B cell (primary cell): Measurements from ENCODE around the gene ASAP3. TPM values are rescaled to one million over a fixed set of nuclear protein-coding genes. Genes with fewer than 3 reads are reported as not detected.

Experiments used
- ATAC-seq: fragments of 200-7000 bp; cut with Tn5 transposase; one replicate; pipeline ENCODE4 v1.10.0; 2021; ENCODE audit warnings: low read depth, mild to moderate bottlenecking, moderate number of reproducible peaks, moderate library complexity
- CTCF ChIA-PET: fragments of 350-600 bp; sonication (Branson Sonifier 250); formaldehyde crosslinking; loops from one replicate; lab custom pipeline; 2021; ENCODE audit warnings: antibody characterized with exemption, inconsistent platforms; lab: Charles Lee
- POLR2A ChIA-PET: fragments of 350-600 bp; sonication (Branson Sonifier 250); formaldehyde crosslinking; loops from one replicate; lab custom pipeline; 2021; ENCODE audit warnings: antibody characterized with exemption; lab: Charles Lee
- DNase-seq: peaks from one replicate; pipeline ENCODE4 v3.0.0; 2013
- H2AFZ ChIP-seq: 2 replicates; pipeline ENCODE4 v1.6.1; 2012; ENCODE audit warnings: mild to moderate bottlenecking, low read depth, low read length; ENCODE audit not compliant: insufficient read depth, poor library complexity, severe bottlenecking
- H3K27ac ChIP-seq, 2 donors: 1 replicate in 1 of 2; 2 replicates in 1 of 2; pipeline ENCODE4 v1.5.1; 2012 to 2013; ENCODE audit warnings: low read length in 2 of 2, mild to moderate bottlenecking in 2 of 2, moderate library complexity in 1 of 2
- H3K27me3 ChIP-seq, 4 experiments: fragments of 200-600 bp in 1 of 4; sonication (generic) in 1 of 4; replicated peaks in 1 of 4; 1 replicate in 2 of 4; 2 replicates in 2 of 4; pipeline versions ENCODE4 v1.6.1 to v1.7.0; 2013 to 2016; ENCODE audit warnings: low read length in 3 of 4, mild to moderate bottlenecking in 2 of 4, mixed read lengths in 1 of 4, moderate library complexity in 1 of 4; ENCODE audit not compliant: insufficient read depth in 4 of 4, control insufficient read depth in 3 of 4; ENCODE audit errors: control extremely low read depth in 1 of 4
- H3K36me3 ChIP-seq, 2 experiments: replicated peaks in 1 of 2; 1 replicate in 1 of 2; 2 replicates in 1 of 2; pipeline versions ENCODE4 v1.6.1 to v1.7.1; 2013; ENCODE audit warnings: low read length in 1 of 2; ENCODE audit not compliant: insufficient read depth in 2 of 2, control insufficient read depth in 1 of 2; ENCODE audit errors: control extremely low read depth in 1 of 2, extremely low read depth in 1 of 2
- H3K4me1 ChIP-seq, 2 donors: fragments of 200-600 bp in 1 of 2; sonication (generic) in 1 of 2; 1 replicate in 1 of 2; 2 replicates in 1 of 2; pipeline versions ENCODE4 v1.5.1 to v1.6.1; 2013 to 2017; ENCODE audit warnings: low read length in 2 of 2; ENCODE audit not compliant: control insufficient read depth in 2 of 2, insufficient read depth in 2 of 2
- H3K4me2 ChIP-seq: replicated peaks from 2 replicates; pipeline ENCODE3; 2012; ENCODE audit warnings: mild to moderate bottlenecking, low read depth, low read length; ENCODE audit not compliant: poor library complexity, severe bottlenecking
- H3K4me3 ChIP-seq, 5 experiments: fragments of 200-600 bp in 1 of 5; sonication (generic) in 1 of 5; 1 replicate in 3 of 5; 2 replicates in 2 of 5; pipeline versions ENCODE4 v1.5.1 to v1.7.0; 2011 to 2016; ENCODE audit warnings: low read length in 4 of 5, mild to moderate bottlenecking in 4 of 5, low read depth in 2 of 5, control low read depth in 1 of 5, moderate library complexity in 1 of 5; ENCODE audit not compliant: insufficient read depth in 1 of 5; ENCODE audit errors: control extremely low read depth in 1 of 5, extremely low read depth in 1 of 5
- H3K79me2 ChIP-seq: fragments of 200-600 bp; sonication (generic); one replicate; pipeline ENCODE4 v1.6.0; 2016; ENCODE audit warnings: low read length; ENCODE audit not compliant: control insufficient read depth, insufficient read depth
- H3K9ac ChIP-seq: fragments of 200-600 bp; sonication (generic); 2 replicates; pipeline ENCODE4 v1.6.1; 2017; ENCODE audit warnings: mild to moderate bottlenecking, low read length, moderate library complexity
- H3K9me3 ChIP-seq, 3 donors: one replicate each; pipeline versions ENCODE4 v1.6.1 to v1.7.1; 2013; ENCODE audit warnings: low read length in 2 of 3; ENCODE audit not compliant: control insufficient read depth in 2 of 3, insufficient read depth in 1 of 3; ENCODE audit errors: control extremely low read depth in 1 of 3
- H4K20me1 ChIP-seq: 2 replicates; pipeline ENCODE4 v1.6.0; 2012; ENCODE audit warnings: mild to moderate bottlenecking, low read length; ENCODE audit not compliant: insufficient read depth, control insufficient read depth, poor library complexity, severe bottlenecking
- H3K27ac Mint-ChIP-seq: one replicate; pipeline ENCODE4 v1.8.0; 2021; ENCODE audit warnings: mixed read lengths
- H3K27me3 Mint-ChIP-seq: one replicate; pipeline ENCODE4 v1.8.0; 2021; ENCODE audit warnings: mixed read lengths
- H3K4me1 Mint-ChIP-seq: one replicate; pipeline ENCODE4 v1.8.0; 2021; ENCODE audit warnings: mixed read lengths
- H3K4me3 Mint-ChIP-seq: one replicate; pipeline ENCODE4 v1.8.0; 2021; ENCODE audit warnings: mixed read lengths
- H3K9me3 Mint-ChIP-seq: one replicate; pipeline ENCODE4 v1.8.0; 2022; ENCODE audit warnings: mixed read lengths; ENCODE audit not compliant: insufficient read depth
- CTCF ChIP-seq: fragments of 200-600 bp; IDR thresholded peaks from one replicate; pipeline ENCODE4 v1.8.0; 2022; ENCODE audit warnings: antibody characterized with exemption, mild to moderate bottlenecking
- EZH2 ChIP-seq: IDR thresholded peaks from 2 replicates; pipeline ENCODE4 v1.6.1; 2012; ENCODE audit warnings: borderline replicate concordance, low read depth, mild to moderate bottlenecking, moderate library complexity, low read length; ENCODE audit not compliant: insufficient read depth, poor library complexity, severe bottlenecking
- WGBS: methylation state at CpG from one replicate; pipeline ENCODE4 v1.1.5; 2013; ENCODE audit warnings: missing lambda C conversion rate; ENCODE audit not compliant: insufficient coverage; 5-methylcytosine and 5-hydroxymethylcytosine counted together
- intact Hi-C: fragments of 100-400 bp; cut with micrococcal nuclease; formaldehyde crosslinking; loops from one replicate; pipeline ENCODE4 v1.10.0; 2022
- polyA plus RNA-seq: library from polyadenylated mRNA; depleted of rRNA; stranded (reverse); fragments of >200 nt; gene quantifications from 2 replicates; pipeline ENCODE4 v1.2.3, GENCODE V29; 2012
- total RNA-seq, 2 donors: library from RNA; stranded (reverse); fragments of 120-200 nt in 1 of 2; gene quantifications; 1 replicate in 1 of 2; 2 replicates in 1 of 2; pipeline versions ENCODE4 v1.2.3 to v1.2.4, GENCODE V29; 2013 to 2022

The ASAP3 gene
- total and polyA plus RNA-seq, 2 donors (not counting 1 experiment from before 2014, with no cell fraction given) = 2.9 to 11.0 TPM

DNA sequence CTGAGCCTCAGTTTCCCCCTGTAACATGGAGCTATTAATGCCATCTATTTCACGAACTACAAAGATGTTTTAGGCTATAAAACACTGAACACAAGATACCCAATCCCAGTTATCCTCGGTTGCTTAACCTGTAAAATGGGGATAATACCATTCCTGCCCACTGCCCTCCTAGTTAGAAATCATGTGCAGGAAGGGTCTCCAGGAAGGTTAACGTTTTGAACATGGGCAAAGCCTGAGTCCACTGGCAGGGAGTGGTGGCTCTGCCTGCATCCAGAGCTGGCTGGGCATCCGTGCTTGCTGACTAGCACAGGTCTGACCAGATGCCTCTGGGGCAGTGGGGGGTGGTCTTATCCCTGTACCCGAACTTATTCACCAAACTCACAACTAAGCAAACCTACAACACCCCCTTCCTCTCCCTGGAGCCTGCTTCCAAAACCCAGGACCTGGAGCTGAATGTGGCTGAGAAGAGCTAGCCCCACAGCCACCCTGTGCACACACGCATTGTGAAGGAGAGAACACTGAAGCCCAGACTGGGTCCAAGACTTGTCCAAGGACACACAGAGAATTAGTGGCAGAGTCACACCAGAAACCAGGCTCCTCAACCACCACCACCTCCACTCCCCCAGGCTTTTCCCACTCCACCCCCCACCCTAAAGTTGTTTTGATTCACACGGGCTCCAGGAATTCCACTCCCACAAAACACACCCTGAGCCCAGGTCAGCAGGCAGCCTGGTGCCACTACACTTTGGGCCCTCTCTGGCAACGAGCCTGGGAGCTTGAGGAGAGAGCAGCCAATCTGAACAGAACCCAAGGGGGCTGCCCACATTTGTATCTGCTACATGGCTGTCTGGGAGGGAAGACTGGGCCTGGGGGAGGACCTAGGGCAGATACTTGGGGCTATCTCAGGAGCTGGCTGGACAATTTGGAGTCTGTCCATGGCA, 45.4 kb upstream of the ASAP3 start:
- H2AFZ ChIP-seq = no peak overlapping the region
- H4K20me1 ChIP-seq = no peaks in the 10 kb centered on the region
- TF ChIP-seq CTCF = no peak
- no peak for TF ChIP-seq EZH2
- Mint-ChIP-seq H3K27ac (peak overlapping the region; percentile 82), H3K9me3 (no peaks in the 10 kb centered on the region), H3K4me3 (peak overlapping the region; percentile 55), H3K27me3 (no peaks in the 10 kb centered on the region), H3K4me1 (peaks cover 88% of the 10 kb centered on the region)
- DNase-seq (no peak), ATAC-seq (no peak)
- no peak overlapping the region for H3K27ac ChIP-seq
- WGBS = 37% methylated on average over 5 of the region's 8 CpGs
- ChIA-PET CTCF (interaction anchor here (0.5 to 17.1 kb wide), 8 partner anchors 11 to 344 kb away, joined by 3 to 332 read pairs (median 7); no protein-coding TSS in a partner anchor), POLR2A (interaction anchor here (0.5 to 2.0 kb wide), 5 partner anchors 11 to 265 kb away, joined by 3 to 10 read pairs (median 3); no protein-coding TSS in a partner anchor)
- peak overlapping the region; percentile 99 for H3K4me2 ChIP-seq
- H3K79me2 ChIP-seq = peaks cover 9% of the 10 kb centered on the region
- no peaks in the 10 kb centered on the region for H3K9me3 ChIP-seq
- H3K27me3 ChIP-seq = peaks cover 0 to 7% (median 0%) of the 10 kb centered on the region in 4 experiments
- H3K9ac ChIP-seq = peak overlapping the region; percentile 70
- peaks cover 85 to 91% of the 10 kb centered on the region in 2 donors for H3K4me1 ChIP-seq
- H3K4me3 ChIP-seq = peak overlapping the region in 2 of 5 experiments; percentile 48 to 64
- intact Hi-C loops = loop anchor here (2.0 kb wide), 2 partner anchors 45 to 161 kb away; partner anchors contain the start of genes ASAP3 and ZNF436
- H3K36me3 ChIP-seq = no peaks in the 10 kb centered on the region
